Thoracic aorta (tissue), 2 donors: ENCODE measurements around the gene SLC37A2. TPM values are rescaled to one million over a fixed set of nuclear protein-coding genes. Genes with fewer than 3 reads are reported as not detected.

Experiments
- ATAC-seq: fragments of 150-250 bp; one replicate; pipeline ENCODE4 v1.8.0; 2017; ENCODE audit warnings: low read depth; ENCODE audit not compliant: insufficient number of reproducible peaks, low FRiP score
- DNase-seq: peaks from one replicate; pipeline ENCODE4 v3.0.0-alpha.2; 2020; ENCODE audit warnings: low spot score
- H3K27ac ChIP-seq, 2 donors: fragments of 200-600 bp; sonication (generic); 1 replicate in 1 of 2; 2 replicates in 1 of 2; pipeline ENCODE4 v1.5.1; 2016; ENCODE audit warnings: mild to moderate bottlenecking in 2 of 2, moderate library complexity in 2 of 2
- H3K27me3 ChIP-seq: fragments of 200-600 bp; sonication (generic); replicated peaks from 2 replicates; pipeline ENCODE4 v1.6.0; 2016; ENCODE audit warnings: mild to moderate bottlenecking; ENCODE audit not compliant: insufficient read depth
- H3K36me3 ChIP-seq: fragments of 200-600 bp; sonication (generic); one replicate; pipeline ENCODE4 v1.5.1; 2016
- H3K4me1 ChIP-seq, 2 donors: fragments of 200-600 bp; sonication (generic); 1 replicate in 1 of 2; 2 replicates in 1 of 2; pipeline versions ENCODE4 v1.5.1 to v1.6.0; 2016; ENCODE audit warnings: low read depth in 2 of 2, mild to moderate bottlenecking in 1 of 2; ENCODE audit not compliant: control insufficient read depth in 1 of 2
- H3K4me3 ChIP-seq: fragments of 200-600 bp; sonication (generic); 2 replicates; pipeline ENCODE4 v1.5.1; 2016; ENCODE audit warnings: mild to moderate bottlenecking
- H3K9me3 ChIP-seq: fragments of 200-600 bp; sonication (generic); 2 replicates; pipeline ENCODE4 v1.5.1; 2016
- total RNA-seq, 2 donors: library from RNA; depleted of rRNA; stranded (reverse); fragments of >200 nt; gene quantifications; one replicate each; pipeline versions ENCODE4 v1.1.0 to v1.2.3, GENCODE V29; 2016
- TF ChIP-seq, protein P1 (sequence below): fragments of 200-600 bp; sonication (generic); IDR thresholded peaks from one replicate; pipeline ENCODE4 v1.5.1; 2019; ENCODE audit warnings: antibody characterized with exemption

The SLC37A2 gene
- total RNA-seq, 2 donors from 2014 or later, result 8.9 to 11.6 TPM

DNA sequence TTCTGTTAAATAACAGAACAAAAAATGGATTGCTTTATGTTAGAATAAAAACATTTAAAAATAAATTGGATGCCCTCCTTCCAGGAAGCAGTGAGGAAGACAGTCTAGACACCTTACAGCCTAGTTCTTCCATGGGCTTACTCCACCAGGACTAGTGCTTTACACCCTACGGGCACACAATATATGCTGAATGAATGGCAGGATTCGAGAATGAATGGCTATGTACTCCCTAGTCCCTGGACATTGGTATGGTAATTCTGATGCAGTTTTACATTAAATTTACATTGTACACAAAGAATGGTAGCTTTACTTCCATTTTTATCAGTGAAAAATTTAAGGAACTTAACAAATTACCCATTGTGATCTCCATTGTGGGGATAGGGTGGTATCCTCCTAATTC lies 31.6 kb downstream of the SLC37A2 start:
- ATAC-seq (no peak), DNase-seq (no peak)
- H3K36me3 ChIP-seq, result peaks cover 7% of the 10 kb centered on the region
- H3K27me3 ChIP-seq, result no peaks in the 10 kb centered on the region
- no peak overlapping the region for H3K4me3 ChIP-seq
- peaks cover 0 to 9% of the 10 kb centered on the region in 2 donors for H3K4me1 ChIP-seq
- H3K27ac ChIP-seq, result no peak overlapping the region
- no peaks in the 10 kb centered on the region for H3K9me3 ChIP-seq
- TF ChIP-seq, protein P1, sequence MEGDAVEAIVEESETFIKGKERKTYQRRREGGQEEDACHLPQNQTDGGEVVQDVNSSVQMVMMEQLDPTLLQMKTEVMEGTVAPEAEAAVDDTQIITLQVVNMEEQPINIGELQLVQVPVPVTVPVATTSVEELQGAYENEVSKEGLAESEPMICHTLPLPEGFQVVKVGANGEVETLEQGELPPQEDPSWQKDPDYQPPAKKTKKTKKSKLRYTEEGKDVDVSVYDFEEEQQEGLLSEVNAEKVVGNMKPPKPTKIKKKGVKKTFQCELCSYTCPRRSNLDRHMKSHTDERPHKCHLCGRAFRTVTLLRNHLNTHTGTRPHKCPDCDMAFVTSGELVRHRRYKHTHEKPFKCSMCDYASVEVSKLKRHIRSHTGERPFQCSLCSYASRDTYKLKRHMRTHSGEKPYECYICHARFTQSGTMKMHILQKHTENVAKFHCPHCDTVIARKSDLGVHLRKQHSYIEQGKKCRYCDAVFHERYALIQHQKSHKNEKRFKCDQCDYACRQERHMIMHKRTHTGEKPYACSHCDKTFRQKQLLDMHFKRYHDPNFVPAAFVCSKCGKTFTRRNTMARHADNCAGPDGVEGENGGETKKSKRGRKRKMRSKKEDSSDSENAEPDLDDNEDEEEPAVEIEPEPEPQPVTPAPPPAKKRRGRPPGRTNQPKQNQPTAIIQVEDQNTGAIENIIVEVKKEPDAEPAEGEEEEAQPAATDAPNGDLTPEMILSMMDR, result no peak

DNA sequence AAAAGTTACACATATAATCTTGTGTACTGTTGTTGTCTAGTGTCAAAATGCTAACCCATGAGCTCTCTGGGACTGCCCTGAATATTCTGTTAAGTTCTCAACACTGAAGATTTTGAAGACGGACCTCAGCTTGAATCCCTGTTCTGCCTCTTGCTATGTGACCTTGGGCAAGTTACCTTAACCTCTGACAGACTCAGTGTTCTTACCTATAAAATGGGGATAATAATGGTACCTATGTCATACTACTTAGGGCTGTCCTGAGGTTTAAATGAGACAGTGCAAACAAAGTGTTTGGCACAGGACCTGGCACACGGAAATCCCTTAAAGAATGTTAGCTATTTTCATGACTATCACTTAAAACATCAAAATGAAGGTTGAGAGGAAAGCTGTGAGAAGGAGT lies 37.0 kb downstream of the SLC37A2 start:
- Histone ChIP-seq H3K9me3 (no peaks in the 10 kb centered on the region), H3K36me3 (peaks cover 15% of the 10 kb centered on the region), H3K4me3 (no peak overlapping the region), H3K27me3 (no peaks in the 10 kb centered on the region), H3K27ac (no peak overlapping the region), H3K4me1 (no peaks in the 10 kb centered on the region)
- no peak for ATAC-seq
- TF ChIP-seq, protein P1, result no peak
- DNase-seq, result no peak

DNA sequence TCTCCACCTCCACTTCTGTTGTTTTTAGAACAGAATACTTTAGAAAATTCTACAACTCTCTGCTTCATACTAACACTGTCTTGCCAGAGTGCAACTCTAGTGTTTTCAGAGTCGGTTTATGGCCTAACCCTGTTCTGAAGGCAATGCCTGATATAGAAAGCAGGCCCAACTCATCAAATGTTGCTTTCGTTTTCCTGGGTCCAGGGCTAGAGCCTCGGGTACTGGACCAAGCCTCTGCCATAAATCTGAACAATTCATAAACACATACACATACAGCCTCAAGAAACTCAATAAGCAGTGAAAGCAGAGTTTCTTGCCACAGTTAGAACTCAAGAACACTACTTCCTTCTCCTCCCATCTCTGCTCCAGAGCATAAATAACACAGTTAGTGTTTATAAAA lies 38.5 kb downstream of the SLC37A2 start:
- TF ChIP-seq, protein P1, result no peak
- Histone ChIP-seq H3K27ac (no peak overlapping the region), H3K4me1 (no peaks in the 10 kb centered on the region), H3K36me3 (peaks cover 15% of the 10 kb centered on the region), H3K9me3 (no peaks in the 10 kb centered on the region), H3K27me3 (no peaks in the 10 kb centered on the region), H3K4me3 (no peak overlapping the region)
- no peak for ATAC-seq
- DNase-seq, result no peak

DNA sequence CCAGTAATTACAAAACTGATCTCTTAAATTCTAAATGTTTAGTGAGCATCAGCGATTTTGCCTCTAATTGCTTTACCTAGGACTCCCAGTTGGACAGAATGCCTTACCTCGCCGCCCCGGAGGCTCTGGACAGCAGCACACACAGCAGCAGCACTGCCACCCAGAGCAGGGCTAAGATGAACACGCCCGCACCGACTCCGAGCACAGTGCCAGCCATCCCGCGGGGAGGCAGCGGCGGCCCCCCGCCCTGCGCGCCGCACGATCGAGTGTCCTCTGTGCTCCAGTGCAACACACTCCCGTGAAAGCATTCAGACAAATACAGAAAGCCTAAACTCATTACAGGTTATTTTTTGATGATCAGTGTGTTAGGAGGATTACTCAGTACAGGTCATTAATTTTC lies 38.9 kb downstream of the SLC37A2 start:
- TF ChIP-seq, protein P1, result no peak
- ATAC-seq, result no peak
- no peaks in the 10 kb centered on the region for H3K4me1 ChIP-seq
- no peak for DNase-seq
- peaks cover 15% of the 10 kb centered on the region for H3K36me3 ChIP-seq
- no peaks in the 10 kb centered on the region for H3K9me3 ChIP-seq
- no peak overlapping the region for H3K27ac ChIP-seq
- no peak overlapping the region for H3K4me3 ChIP-seq
- no peaks in the 10 kb centered on the region for H3K27me3 ChIP-seq

DNA sequence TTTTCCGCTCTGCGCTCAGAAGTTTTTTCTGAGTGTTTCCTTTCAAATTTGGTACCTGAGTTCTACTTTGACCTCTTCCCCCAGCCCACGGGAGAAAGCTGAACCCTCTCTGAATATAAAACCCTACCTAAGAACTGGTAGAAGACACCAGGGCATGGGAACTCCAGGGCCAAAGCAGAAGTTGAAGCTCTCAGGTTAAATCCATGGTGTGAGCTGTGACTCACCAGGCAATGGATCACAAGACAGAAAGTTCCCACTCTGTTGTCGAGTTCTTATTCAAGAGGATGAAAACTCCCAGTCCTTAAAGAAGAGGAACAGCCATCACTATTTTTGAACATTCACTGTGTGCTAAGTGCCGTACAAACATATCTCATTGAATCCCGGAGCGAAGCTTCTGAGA lies 39.4 kb downstream of the SLC37A2 start:
- H3K27me3 ChIP-seq, result no peaks in the 10 kb centered on the region
- no peak overlapping the region for H3K4me3 ChIP-seq
- no peaks in the 10 kb centered on the region for H3K9me3 ChIP-seq
- peaks cover 11% of the 10 kb centered on the region for H3K36me3 ChIP-seq
- H3K4me1 ChIP-seq, result no peaks in the 10 kb centered on the region
- no peak for DNase-seq
- TF ChIP-seq, protein P1, result no peak
- ATAC-seq, result no peak
- H3K27ac ChIP-seq, result no peak overlapping the region
